ENCODE results near the gene ZDHHC1. TPM values are rescaled to one million over a fixed set of nuclear protein-coding genes. Genes with fewer than 3 reads are reported as not detected.
A peak's percentile ranks its signal among the peaks of the same experiment; 100 is the strongest.

The ZDHHC1 gene
- total and polyA plus RNA-seq, 2 of the 13 experiments (the other 11 are each of a cell fraction or from before 2014, with no cell fraction given), result 0.51 to 1.1 TPM

- TF ChIP-seq, protein P1, sequence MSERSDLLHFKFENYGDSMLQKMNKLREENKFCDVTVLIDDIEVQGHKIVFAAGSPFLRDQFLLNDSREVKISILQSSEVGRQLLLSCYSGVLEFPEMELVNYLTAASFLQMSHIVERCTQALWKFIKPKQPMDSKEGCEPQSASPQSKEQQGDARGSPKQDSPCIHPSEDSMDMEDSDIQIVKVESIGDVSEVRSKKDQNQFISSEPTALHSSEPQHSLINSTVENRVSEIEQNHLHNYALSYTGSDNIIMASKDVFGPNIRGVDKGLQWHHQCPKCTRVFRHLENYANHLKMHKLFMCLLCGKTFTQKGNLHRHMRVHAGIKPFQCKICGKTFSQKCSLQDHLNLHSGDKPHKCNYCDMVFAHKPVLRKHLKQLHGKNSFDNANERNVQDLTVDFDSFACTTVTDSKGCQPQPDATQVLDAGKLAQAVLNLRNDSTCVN (CRISPR knock-in tag; IDR thresholded peaks at IDR 0.05; ENCODE audit: borderline replicate concordance), result peak; percentile 44; the same call in 1 of the 2 replicates
- TF ChIP-seq, protein P2, sequence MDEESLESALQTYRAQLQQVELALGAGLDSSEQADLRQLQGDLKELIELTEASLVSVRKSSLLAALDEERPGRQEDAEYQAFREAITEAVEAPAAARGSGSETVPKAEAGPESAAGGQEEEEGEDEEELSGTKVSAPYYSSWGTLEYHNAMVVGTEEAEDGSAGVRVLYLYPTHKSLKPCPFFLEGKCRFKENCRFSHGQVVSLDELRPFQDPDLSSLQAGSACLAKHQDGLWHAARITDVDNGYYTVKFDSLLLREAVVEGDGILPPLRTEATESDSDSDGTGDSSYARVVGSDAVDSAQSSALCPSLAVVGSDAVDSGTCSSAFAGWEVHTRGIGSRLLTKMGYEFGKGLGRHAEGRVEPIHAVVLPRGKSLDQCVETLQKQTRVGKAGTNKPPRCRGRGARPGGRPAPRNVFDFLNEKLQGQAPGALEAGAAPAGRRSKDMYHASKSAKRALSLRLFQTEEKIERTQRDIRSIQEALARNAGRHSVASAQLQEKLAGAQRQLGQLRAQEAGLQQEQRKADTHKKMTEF (CRISPR knock-in tag; IDR thresholded peaks at IDR 0.05), result peak; percentile 72; the same call in 1 of the 2 replicates
- TF ChIP-seq TSC22D2 (CRISPR knock-in tag; IDR thresholded peaks at IDR 0.05; ENCODE audit: borderline replicate concordance) (peak; percentile 43; the same call in 1 of the 2 replicates), ZZZ3 (CRISPR knock-in tag; IDR thresholded peaks at IDR 0.05; ENCODE audit: borderline replicate concordance) (peak; percentile 58; the same call in 1 of the 2 replicates), MAFK (conservative IDR thresholded peaks at IDR 0.05 in 1 of 2, IDR thresholded peaks at IDR 0.05 in 1 of 2; ENCODE audit: low read length in 2 of 2) (no peak), HNRNPK (IDR thresholded peaks at IDR 0.05; ENCODE audit: low read depth, low read length, poor library complexity, severe bottlenecking) (peak; percentile 67), HES4 (CRISPR knock-in tag; IDR thresholded peaks at IDR 0.05; ENCODE audit: borderline replicate concordance) (peak; percentile 28; the same call in 1 of the 2 replicates), ZNF768 (CRISPR knock-in tag; IDR thresholded peaks at IDR 0.05) (peak; percentile 62; the same call in 1 of the 2 replicates), ZNF570 (CRISPR knock-in tag; IDR thresholded peaks at IDR 0.05; ENCODE audit: borderline replicate concordance) (no peak), NRL (CRISPR knock-in tag; IDR thresholded peaks at IDR 0.05; ENCODE audit: borderline replicate concordance) (peak; percentile 47; the same call in 1 of the 2 replicates), ZNF724P (CRISPR knock-in tag; IDR thresholded peaks at IDR 0.05; ENCODE audit: borderline replicate concordance) (peak; percentile 46; the same call in 1 of the 2 replicates), ELF3 (CRISPR knock-in tag; IDR thresholded peaks at IDR 0.05) (0 out of 2 replicates have a peak, but pooled peaks have one; percentile 12)
- TF ChIP-seq, protein P3, sequence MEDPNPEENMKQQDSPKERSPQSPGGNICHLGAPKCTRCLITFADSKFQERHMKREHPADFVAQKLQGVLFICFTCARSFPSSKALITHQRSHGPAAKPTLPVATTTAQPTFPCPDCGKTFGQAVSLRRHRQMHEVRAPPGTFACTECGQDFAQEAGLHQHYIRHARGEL (CRISPR knock-in tag; IDR thresholded peaks at IDR 0.05), result peak; percentile 16; the same call in 1 of the 2 replicates
- TF ChIP-seq, protein P4, sequence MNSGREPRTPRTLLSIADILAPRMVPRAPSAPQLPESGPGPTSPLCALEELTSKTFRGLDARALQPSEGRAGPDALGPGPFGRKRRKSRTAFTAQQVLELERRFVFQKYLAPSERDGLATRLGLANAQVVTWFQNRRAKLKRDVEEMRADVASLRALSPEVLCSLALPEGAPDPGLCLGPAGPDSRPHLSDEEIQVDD (CRISPR knock-in tag; IDR thresholded peaks at IDR 0.05; ENCODE audit: borderline replicate concordance), result peak; percentile 80; the same call in 1 of the 2 replicates
- TF ChIP-seq, protein P5, sequence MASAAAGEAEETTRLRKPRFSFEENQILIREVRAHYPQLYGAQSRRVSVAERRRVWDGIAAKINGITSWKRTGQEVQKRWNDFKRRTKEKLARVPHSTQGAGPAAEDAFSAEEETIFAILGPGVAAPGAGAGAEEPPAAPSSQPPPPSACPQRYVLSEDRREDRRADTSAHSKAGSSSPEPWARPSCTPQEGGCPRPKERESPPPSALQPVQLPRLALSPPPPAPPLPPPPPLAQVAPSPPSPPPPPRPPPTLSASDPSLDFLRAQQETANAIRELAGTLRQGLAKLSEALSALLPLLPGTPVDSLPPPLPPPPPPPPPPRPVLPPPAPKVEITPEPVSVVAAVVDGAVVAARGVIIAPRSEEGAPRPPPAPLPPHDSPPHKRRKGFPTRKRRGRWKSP (CRISPR knock-in tag; IDR thresholded peaks at IDR 0.05), result peak; percentile 17; the same call in 1 of the 2 replicates
- TF ChIP-seq, protein P6, sequence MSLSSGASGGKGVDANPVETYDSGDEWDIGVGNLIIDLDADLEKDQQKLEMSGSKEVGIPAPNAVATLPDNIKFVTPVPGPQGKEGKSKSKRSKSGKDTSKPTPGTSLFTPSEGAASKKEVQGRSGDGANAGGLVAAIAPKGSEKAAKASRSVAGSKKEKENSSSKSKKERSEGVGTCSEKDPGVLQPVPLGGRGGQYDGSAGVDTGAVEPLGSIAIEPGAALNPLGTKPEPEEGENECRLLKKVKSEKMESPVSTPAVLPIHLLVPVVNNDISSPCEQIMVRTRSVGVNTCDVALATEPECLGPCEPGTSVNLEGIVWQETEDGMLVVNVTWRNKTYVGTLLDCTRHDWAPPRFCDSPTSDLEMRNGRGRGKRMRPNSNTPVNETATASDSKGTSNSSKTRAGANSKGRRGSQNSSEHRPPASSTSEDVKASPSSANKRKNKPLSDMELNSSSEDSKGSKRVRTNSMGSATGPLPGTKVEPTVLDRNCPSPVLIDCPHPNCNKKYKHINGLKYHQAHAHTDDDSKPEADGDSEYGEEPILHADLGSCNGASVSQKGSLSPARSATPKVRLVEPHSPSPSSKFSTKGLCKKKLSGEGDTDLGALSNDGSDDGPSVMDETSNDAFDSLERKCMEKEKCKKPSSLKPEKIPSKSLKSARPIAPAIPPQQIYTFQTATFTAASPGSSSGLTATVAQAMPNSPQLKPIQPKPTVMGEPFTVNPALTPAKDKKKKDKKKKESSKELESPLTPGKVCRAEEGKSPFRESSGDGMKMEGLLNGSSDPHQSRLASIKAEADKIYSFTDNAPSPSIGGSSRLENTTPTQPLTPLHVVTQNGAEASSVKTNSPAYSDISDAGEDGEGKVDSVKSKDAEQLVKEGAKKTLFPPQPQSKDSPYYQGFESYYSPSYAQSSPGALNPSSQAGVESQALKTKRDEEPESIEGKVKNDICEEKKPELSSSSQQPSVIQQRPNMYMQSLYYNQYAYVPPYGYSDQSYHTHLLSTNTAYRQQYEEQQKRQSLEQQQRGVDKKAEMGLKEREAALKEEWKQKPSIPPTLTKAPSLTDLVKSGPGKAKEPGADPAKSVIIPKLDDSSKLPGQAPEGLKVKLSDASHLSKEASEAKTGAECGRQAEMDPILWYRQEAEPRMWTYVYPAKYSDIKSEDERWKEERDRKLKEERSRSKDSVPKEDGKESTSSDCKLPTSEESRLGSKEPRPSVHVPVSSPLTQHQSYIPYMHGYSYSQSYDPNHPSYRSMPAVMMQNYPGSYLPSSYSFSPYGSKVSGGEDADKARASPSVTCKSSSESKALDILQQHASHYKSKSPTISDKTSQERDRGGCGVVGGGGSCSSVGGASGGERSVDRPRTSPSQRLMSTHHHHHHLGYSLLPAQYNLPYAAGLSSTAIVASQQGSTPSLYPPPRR (CRISPR knock-in tag; IDR thresholded peaks at IDR 0.05; ENCODE audit: borderline replicate concordance), result peak; percentile 51; the same call in 1 of the 2 replicates
Observed at GRCh38 chr16:67415872-67416793, at the start of gene ZDHHC1 (continued).

Measured in HepG2 (cell line).